ENCODE measurements around the gene CALML4.

DNA sequence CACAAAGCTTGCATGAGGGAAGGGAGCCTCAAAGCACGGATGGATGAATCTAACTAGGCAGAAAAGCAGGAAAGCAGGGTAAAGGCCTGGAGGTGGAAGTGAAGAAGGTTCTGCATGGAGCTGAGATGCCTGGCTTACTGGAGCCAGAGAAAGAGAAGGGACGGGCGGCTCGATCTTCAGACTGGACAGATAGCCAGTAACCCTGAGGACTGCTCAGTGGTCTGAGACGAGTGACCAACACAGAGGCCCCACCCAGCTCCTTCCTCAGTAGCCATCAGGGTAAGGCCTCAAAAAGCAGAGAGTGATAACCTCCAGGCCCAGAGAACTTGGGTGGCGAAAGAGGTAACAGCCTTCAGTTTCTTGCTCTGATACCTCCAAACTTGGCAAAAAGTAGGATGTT, 18.0 kb upstream of the CALML4 start:
- TF ChIP-seq, protein P1, sequence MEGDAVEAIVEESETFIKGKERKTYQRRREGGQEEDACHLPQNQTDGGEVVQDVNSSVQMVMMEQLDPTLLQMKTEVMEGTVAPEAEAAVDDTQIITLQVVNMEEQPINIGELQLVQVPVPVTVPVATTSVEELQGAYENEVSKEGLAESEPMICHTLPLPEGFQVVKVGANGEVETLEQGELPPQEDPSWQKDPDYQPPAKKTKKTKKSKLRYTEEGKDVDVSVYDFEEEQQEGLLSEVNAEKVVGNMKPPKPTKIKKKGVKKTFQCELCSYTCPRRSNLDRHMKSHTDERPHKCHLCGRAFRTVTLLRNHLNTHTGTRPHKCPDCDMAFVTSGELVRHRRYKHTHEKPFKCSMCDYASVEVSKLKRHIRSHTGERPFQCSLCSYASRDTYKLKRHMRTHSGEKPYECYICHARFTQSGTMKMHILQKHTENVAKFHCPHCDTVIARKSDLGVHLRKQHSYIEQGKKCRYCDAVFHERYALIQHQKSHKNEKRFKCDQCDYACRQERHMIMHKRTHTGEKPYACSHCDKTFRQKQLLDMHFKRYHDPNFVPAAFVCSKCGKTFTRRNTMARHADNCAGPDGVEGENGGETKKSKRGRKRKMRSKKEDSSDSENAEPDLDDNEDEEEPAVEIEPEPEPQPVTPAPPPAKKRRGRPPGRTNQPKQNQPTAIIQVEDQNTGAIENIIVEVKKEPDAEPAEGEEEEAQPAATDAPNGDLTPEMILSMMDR (IDR thresholded peaks at IDR 0.05): no peak
- TF ChIP-seq EZH2phosphoT487 (IDR thresholded peaks at IDR 0.05) (no peak), EZH2 (IDR thresholded peaks at IDR 0.05) (no peak)

All from neural progenitor cell (in vitro differentiated cells).